ENCODE data around the gene ZNF548.

ZNF548 gene

GRCh38 chr19:57398868-57399267, 9.2 kb downstream of the ZNF548 start:
- DNase-seq (ENCODE audit: low read depth), result no peak

- DNase-seq (ENCODE audit: low read depth), result no peak
Measured at GRCh38 chr19:57403737-57404563, 14.3 kb downstream of the ZNF548 start.

GRCh38 chr19:57406516-57407123, 17.0 kb downstream of the ZNF548 start:
- DNase-seq (ENCODE audit: low read depth), result no peak

- peak; percentile 83 for DNase-seq (ENCODE audit: low read depth)
Measured at GRCh38 chr19:57410877-57411671, 21.4 kb downstream of the ZNF548 start, which contains the start of gene ZNF17. ZNF17 (plus strand) TSS chr19:57411161; CDS start chr19:57413616, 2,455 bp downstream.

DNA sequence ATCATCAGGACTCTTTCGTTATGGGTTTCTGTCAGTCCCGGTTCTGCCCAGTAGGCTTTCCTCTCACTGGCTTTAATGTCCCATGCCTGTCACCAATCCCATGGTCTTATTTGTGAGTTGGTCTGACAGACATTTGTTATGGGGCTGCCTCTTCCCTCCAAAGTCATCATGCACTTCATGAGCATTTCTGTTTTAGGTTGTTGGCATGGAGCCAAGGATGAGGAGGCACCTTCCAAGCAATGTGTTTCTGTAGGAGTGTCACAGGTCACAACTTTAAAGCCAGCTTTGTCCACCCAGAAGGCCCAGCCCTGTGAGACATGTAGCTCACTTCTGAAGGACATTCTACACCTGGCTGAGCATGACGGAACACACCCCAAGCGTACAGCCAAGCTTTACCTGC, 29.8 kb downstream of the ZNF548 start:
- no peak for DNase-seq (ENCODE audit: low read depth)

DNA sequence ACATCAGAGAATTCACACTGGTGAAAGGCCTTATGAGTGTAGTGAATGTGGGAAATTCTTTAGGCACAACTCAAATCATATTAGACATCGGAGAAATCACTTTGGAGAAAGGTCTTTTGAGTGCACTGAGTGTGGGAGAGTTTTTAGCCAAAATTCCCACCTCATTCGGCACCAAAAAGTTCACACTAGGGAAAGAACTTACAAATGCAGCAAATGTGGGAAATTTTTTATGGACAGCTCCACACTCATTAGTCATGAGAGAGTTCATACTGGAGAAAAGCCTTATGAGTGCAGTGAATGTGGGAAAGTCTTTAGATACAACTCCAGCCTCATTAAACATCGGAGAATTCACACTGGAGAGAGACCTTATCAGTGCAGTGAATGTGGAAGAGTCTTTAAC, 31.4 kb downstream of the ZNF548 start:
- no peak for DNase-seq (ENCODE audit: low read depth)

DNA sequence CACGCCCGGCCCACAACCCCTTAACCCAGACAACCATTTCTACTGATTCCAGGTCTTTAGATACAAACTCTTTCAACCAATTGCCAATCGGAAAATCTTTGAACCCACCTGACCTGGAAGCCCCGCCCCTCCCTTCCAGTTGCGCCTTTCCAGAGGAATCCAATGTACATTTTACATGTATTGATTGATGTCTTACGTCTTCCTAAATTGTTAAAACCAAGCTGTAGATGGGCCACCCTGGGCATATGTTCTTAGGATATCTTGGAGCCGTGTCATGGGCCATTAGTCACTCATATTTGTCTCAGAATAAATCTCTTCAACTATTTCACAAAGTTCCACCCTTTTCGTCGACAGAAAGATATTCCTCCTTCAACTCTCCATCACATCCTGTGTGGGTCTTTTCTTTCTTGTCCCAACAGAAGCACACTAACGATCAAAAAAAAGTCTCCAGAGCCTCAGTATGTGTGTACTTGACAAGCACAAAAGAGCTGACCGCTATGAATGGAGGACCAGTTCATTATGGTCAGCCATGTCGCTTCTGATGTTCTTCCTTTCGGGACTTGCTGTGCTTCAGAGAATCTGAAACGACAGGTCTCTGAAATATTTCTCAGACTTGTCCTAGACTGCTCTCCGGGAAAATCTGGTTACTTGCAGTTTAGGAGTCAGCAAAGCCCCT, 44.9 kb downstream of the ZNF548 start:
- DNase-seq (ENCODE audit: low read depth), result no peak

- DNase-seq (ENCODE audit: low read depth), result peak; percentile 96
Measured at GRCh38 chr19:57435062-57435978, 45.7 kb downstream of the ZNF548 start, which contains the start of gene ZNF749. ZNF749 (plus strand) TSS chr19:57435325; CDS start chr19:57435579, 254 bp downstream.

DNA sequence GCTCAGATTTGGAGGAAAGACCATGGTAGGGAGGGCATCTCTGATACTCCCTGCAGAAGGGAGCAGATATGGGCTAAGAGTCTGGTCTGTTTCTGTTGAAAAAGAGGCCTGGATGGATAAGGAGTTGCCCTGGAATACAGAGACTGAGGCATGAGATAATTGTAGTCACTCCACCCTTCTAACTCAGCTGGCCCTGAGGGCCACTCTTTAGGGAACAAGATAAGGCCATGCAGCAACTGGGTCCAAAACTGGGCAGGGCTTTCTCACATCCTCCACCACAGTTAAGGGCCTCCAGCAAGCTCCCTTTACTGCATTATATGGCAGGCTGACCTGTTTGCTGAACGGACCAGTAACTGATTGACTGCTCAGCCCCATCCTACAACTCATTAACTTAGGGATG, 46.8 kb downstream of the ZNF548 start:
- no peak for DNase-seq (ENCODE audit: low read depth)

DNA sequence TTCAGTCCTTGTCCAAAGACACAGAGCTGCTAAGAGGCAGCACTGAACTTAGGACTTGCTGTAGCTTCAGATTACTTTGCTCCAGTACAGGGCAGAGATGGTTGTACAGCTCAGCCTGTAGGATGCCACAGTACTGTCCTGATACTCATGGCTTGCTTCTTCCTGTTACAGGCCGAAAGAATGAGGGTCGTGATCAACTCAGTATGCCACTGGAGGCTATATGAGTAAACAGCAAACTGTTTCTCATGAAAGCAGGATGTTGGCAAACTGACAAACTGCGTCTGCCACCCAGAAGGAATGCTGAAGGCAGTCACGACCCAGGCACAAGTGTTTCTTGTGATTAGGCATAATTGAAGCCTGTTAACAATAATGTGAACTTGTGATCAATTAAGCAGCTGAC, 48.3 kb downstream of the ZNF548 start:
- no peak for DNase-seq (ENCODE audit: low read depth)

DNA sequence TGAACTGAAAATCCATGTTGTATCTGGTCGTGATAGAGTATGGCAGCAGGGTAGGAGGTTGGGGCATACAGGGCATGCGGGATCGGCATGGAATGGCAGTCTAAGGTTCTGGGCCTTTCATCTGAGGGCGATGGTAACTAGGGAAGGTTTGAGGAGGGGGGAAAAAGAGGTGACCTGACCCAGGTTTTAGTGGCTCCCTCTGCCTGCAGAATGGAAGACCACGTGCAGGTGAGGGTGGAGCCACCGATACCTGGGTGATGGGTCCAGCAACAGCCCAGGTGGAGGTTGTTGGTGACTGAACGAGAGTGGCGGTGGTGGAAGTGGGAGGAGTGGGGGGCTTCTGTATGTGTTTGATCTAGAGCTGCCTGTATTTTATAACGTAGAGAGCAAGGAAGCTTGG, 49.3 kb downstream of the ZNF548 start:
- DNase-seq (ENCODE audit: low read depth), result no peak

DNA sequence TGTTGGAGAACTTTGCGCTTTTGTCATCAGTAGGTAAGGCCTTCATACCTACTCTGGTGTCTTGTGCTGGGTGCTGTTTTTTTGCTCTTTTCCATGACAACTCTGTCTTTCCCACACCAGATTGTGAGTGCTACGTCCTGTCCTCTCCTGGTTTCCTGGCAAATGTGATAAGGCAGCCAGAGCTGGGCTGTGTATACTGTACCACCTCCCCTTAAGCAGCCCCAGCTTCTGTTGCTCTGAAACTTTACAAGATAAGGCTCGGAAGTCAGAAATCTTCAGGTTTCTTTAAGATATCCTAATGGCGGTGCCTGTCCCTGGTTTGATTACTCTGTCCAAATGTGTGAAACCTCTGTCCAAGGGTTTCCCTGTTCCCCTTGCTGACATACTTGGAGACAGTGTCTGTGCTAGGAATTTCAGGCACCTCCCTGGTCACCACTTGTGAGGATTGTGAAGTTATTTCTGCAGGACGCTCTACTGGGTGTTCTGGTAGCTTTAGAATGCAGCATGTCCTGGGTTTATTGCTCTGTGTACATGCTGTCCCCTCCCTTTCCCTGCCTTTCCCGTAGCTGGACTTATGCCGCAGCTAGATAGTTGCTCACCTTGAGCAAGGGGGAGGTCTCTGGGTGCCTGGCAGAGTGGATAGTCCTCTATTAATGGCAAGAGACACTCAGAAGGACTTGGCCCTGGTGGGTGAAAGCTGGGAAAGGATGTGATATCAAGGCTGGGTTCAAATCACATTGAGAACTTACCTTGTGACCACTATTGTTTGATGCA, 52.5 kb downstream of the ZNF548 start:
- DNase-seq (ENCODE audit: low read depth), result no peak

- no peak for DNase-seq (ENCODE audit: low read depth)
Measured at GRCh38 chr19:57443121-57443696, 53.6 kb downstream of the ZNF548 start.

DNA sequence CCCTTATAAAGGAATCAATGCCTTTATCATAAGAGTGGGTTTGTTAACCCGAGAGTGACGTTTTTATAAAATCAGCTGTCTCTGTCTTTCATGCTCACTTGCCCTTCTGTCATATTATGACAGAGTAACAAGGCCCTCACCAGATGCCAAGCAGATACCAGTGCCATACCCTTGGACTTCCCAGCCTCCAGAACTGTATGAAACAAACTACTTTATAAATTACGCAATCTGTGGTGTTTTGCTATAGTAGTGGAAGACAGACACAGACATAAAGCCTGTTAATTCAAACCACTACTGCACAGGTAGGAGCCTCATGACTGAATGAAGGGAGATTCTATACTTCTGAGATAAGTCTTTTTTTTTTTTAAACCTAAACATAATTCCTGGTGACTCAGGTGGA, 62.7 kb downstream of the ZNF548 start:
- DNase-seq (ENCODE audit: low read depth), result no peak

Data from HS-27A (cell line).